HG03103 (cell line): ENCODE data around the gene TMEM131.
A peak's percentile ranks its signal among the peaks of the same experiment; 100 is the strongest.
"Not testable (repeated sequence)": the region's sequence is repeated elsewhere in the genome, so short reads cannot be mapped to it uniquely, and the experiment has no call there.

ENCODE experiments used
- ATAC-seq: cut with Tn5 transposase; IDR thresholded peaks from one replicate; pipeline ENCODE4 v1.9.1; 2021; ENCODE audit warnings: low read depth; ENCODE audit not compliant: unreplicated experiment

The TMEM131 gene

GRCh38 chr2:97871096-97871780, 124.5 kb downstream of the TMEM131 start:
- no peak for ATAC-seq

- peak; percentile 99 for ATAC-seq
Measured at GRCh38 chr2:97870396-97870843, 125.3 kb downstream of the TMEM131 start.

- ATAC-seq = no peak
Measured at GRCh38 chr2:97869722-97870346, 125.9 kb downstream of the TMEM131 start.

GRCh38 chr2:97868986-97869721, 126.6 kb downstream of the TMEM131 start:
- no peak for ATAC-seq

- no peak for ATAC-seq
Measured at GRCh38 chr2:97863829-97864228, 131.9 kb downstream of the TMEM131 start.

GRCh38 chr2:97861177-97861576, 134.6 kb downstream of the TMEM131 start:
- no peak for ATAC-seq

- no peak for ATAC-seq
Measured at GRCh38 chr2:97858442-97858841, 137.3 kb downstream of the TMEM131 start.

- ATAC-seq = no peak
Measured at GRCh38 chr2:97857553-97857952, 138.2 kb downstream of the TMEM131 start.

- ATAC-seq = not testable (repeated sequence)
Measured at GRCh38 chr2:97853057-97853456, 142.7 kb downstream of the TMEM131 start.

- ATAC-seq = no peak
Measured at GRCh38 chr2:97851172-97851571, 144.6 kb downstream of the TMEM131 start.

- ATAC-seq = peak; percentile 63
Measured at GRCh38 chr2:97849881-97850528, 145.7 kb downstream of the TMEM131 start.

- ATAC-seq = no peak
Measured at GRCh38 chr2:97848306-97848705, 147.4 kb downstream of the TMEM131 start.

- not testable (repeated sequence) for ATAC-seq
Measured at GRCh38 chr2:97846716-97847115, 149.0 kb downstream of the TMEM131 start.

GRCh38 chr2:97845818-97846217, 149.9 kb downstream of the TMEM131 start:
- no peak for ATAC-seq

- no peak for ATAC-seq
Measured at GRCh38 chr2:97845133-97845532, 150.6 kb downstream of the TMEM131 start.

GRCh38 chr2:97844311-97844859, 151.4 kb downstream of the TMEM131 start:
- ATAC-seq = no peak

GRCh38 chr2:97840198-97840597, 155.6 kb downstream of the TMEM131 start:
- no peak for ATAC-seq

GRCh38 chr2:97834610-97835009, 161.1 kb downstream of the TMEM131 start:
- ATAC-seq = no peak

- no peak for ATAC-seq
Measured at GRCh38 chr2:97831121-97831520, 164.6 kb downstream of the TMEM131 start.

- not testable (repeated sequence) for ATAC-seq
Measured at GRCh38 chr2:97829255-97829654, 166.5 kb downstream of the TMEM131 start.

GRCh38 chr2:97827013-97827412, 168.7 kb downstream of the TMEM131 start:
- ATAC-seq = not testable (repeated sequence)
